Tibial artery (tissue), 4 donors: Measurements from ENCODE around the gene POLR2H.

ENCODE experiments used
- DNase-seq, 2 donors: peaks; one replicate each; pipeline ENCODE4 v3.0.0-alpha.2; 2019
- H3K27ac ChIP-seq, 2 donors: fragments of 200-600 bp; sonication (generic) in 1 of 2; 1 replicate in 1 of 2; 2 replicates in 1 of 2; pipeline ENCODE4 v1.5.1; 2018 to 2019; ENCODE audit warnings: mild to moderate bottlenecking in 1 of 2
- H3K27me3 ChIP-seq, 2 donors: fragments of 200-600 bp; sonication (generic) in 1 of 2; one replicate each; pipeline versions ENCODE4 v1.5.1 to v1.6.0; 2016 to 2019
- H3K36me3 ChIP-seq, 3 donors: fragments of 200-600 bp; sonication (generic) in 2 of 3; one replicate each; pipeline ENCODE4 v1.5.1; 2016 to 2019; ENCODE audit warnings: mild to moderate bottlenecking in 2 of 3
- H3K4me1 ChIP-seq, 4 donors: fragments of 200-600 bp; sonication (generic) in 2 of 4; 1 replicate in 3 of 4; 2 replicates in 1 of 4; pipeline ENCODE4 v1.5.1; 2016 to 2019
- H3K4me3 ChIP-seq, 2 donors: fragments of 200-600 bp; sonication (generic) in 1 of 2; 1 replicate in 1 of 2; 2 replicates in 1 of 2; pipeline ENCODE4 v1.5.1; 2018 to 2019; ENCODE audit warnings: mild to moderate bottlenecking in 2 of 2
- H3K9me3 ChIP-seq, 3 donors: fragments of 200-600 bp; sonication (generic) in 1 of 3; one replicate each; pipeline ENCODE4 v1.5.1; 2016 to 2019
- CTCF ChIP-seq, 2 experiments: fragments of 200-600 bp in 1 of 2; fragments of 450-650 bp in 1 of 2; IDR thresholded peaks; one replicate each; pipeline ENCODE4 v1.5.1; 2017 to 2019; ENCODE audit warnings: antibody characterized with exemption in 2 of 2, mild to moderate bottlenecking in 1 of 2, moderate library complexity in 1 of 2
- intact Hi-C: fragments of 100-400 bp; cut with DNase I; formaldehyde crosslinking; loops from one replicate; pipeline ENCODE4 v1.15.0; 2023; ENCODE audit warnings: low total_unique reads

The POLR2H gene

DNA sequence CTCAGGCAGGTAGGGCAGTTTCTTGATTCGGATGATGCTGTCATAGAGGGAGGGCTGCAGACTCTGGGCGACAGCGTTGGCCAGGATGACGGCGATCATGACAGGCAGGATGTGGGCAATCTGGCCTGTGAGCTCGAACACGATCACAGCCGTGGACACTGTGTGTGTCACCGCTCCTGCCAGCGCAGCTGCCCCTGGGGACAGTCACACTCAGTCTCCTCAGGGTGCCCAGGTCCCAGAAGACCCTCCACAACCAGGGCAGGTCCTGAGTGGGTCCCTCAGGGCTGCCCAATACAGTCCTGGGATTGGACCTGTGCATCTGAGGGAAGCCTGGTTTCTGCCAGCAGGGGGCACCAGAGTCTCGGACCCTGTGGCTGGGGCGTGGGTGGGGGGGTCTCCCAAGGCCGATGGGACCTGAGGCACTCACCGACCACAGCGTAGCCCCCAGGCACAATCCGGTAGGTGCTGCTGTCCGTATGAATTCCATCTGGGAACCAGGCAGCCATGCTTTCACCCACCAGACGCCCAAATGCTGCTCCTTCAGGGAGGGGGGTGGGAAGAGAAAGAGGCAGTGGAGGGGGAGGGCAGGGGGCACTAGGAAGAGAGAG is 7.3 kb upstream of the POLR2H start:
- Histone ChIP-seq H3K27me3 (no peaks in the 10 kb centered on the region), H3K4me1 (peaks cover 0 to 9% (median 0%) of the 10 kb centered on the region in 4 donors), H3K9me3 (no peaks in the 10 kb centered on the region), H3K36me3 (peaks cover 0 to 42% (median 7%) of the 10 kb centered on the region in 3 donors), H3K4me3 (no peak overlapping the region), H3K27ac (no peak overlapping the region)
- intact Hi-C loops, result no loop called here
- TF ChIP-seq CTCF (IDR thresholded peaks at IDR 0.05), result peak; percentile 52 to 71
- no peak for DNase-seq

DNA sequence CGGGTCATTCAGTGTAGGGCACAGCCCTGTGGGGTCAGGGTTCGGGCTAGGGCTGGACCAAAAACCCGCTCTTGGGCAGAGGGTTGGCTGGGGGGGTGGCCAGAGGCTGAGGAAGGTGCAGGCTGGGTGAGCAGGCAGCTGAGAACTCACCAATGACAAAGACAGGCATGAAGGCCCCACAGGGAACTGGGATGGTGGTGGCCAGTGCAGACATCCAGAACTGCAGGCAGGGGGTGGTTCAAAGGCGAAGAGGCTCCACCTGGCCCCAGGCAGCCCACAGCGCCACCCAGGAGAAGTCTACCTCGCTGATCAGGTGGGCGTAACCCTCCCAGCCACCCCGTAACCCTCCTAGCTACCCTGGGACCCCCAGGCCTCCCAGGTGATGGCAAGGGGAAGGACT is 6.8 kb upstream of the POLR2H start:
- intact Hi-C loops, result no loop called here
- no peaks in the 10 kb centered on the region for H3K27me3 ChIP-seq
- no peaks in the 10 kb centered on the region for H3K9me3 ChIP-seq
- no peak overlapping the region for H3K27ac ChIP-seq
- no peak for TF ChIP-seq CTCF (IDR thresholded peaks at IDR 0.05)
- H3K4me3 ChIP-seq, result no peak overlapping the region
- H3K4me1 ChIP-seq, result peaks cover 0 to 14% (median 0%) of the 10 kb centered on the region in 4 donors
- H3K36me3 ChIP-seq, result peaks cover 0 to 42% (median 7%) of the 10 kb centered on the region in 3 donors
- DNase-seq, result no peak

DNA sequence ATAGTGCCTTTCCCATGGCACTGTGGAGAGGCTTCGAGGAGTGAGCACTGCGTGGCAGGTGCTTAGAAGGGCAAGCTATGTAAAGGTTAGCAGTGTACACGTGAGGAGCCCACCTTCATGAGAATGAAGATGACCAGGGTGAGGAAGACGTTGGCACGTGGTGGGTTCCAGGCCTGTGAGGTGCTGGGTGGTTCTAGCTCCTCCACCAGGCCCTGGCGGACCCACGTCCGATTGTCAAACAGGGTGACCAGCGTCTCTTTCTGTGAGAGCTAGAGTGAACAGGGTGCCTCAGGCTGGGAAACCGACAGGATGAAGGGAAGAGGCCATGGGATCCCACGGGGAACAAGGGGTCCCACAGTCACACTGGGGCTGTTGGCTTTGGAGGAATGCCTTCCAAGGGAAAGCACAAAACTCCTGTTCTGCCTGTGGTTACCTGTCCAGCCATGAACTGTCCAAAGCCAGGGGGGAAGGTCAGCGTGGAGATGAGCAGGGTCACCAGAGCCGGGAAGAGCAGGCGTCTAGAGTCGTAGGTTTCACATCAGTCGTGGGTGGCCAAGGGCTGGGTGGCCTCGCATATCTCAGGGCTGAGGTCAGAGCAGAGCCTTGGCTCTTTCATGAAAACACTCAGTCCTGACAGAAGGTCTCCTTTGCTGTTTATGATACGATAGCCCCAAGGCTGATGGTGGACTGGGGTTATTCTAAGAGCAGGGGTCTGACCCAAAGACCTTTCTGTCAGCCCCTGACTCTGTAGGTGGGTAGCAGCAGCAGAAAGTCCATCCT is 6.1 kb upstream of the POLR2H start:
- no peak for TF ChIP-seq CTCF (IDR thresholded peaks at IDR 0.05)
- Histone ChIP-seq H3K4me1 (peaks cover 0 to 21% (median under 1%) of the 10 kb centered on the region in 4 donors), H3K36me3 (peaks cover 0 to 42% (median 7%) of the 10 kb centered on the region in 3 donors), H3K27me3 (no peaks in the 10 kb centered on the region), H3K4me3 (no peak overlapping the region), H3K9me3 (no peaks in the 10 kb centered on the region), H3K27ac (no peak overlapping the region)
- intact Hi-C loops, result no loop called here
- DNase-seq, result no peak

GRCh38 chr3:184357248-184358123 is 4.0 kb upstream of the POLR2H start:
- H3K4me3 ChIP-seq, result no peak overlapping the region
- no peak overlapping the region for H3K27ac ChIP-seq
- no peaks in the 10 kb centered on the region for H3K27me3 ChIP-seq
- TF ChIP-seq CTCF (IDR thresholded peaks at IDR 0.05), result no peak
- DNase-seq, result no peak
- intact Hi-C loops, result no loop called here
- peaks cover 0 to 35% (median 7%) of the 10 kb centered on the region in 3 donors for H3K36me3 ChIP-seq
- peaks cover 0 to 28% (median 7%) of the 10 kb centered on the region in 4 donors for H3K4me1 ChIP-seq
- H3K9me3 ChIP-seq, result no peaks in the 10 kb centered on the region

DNA sequence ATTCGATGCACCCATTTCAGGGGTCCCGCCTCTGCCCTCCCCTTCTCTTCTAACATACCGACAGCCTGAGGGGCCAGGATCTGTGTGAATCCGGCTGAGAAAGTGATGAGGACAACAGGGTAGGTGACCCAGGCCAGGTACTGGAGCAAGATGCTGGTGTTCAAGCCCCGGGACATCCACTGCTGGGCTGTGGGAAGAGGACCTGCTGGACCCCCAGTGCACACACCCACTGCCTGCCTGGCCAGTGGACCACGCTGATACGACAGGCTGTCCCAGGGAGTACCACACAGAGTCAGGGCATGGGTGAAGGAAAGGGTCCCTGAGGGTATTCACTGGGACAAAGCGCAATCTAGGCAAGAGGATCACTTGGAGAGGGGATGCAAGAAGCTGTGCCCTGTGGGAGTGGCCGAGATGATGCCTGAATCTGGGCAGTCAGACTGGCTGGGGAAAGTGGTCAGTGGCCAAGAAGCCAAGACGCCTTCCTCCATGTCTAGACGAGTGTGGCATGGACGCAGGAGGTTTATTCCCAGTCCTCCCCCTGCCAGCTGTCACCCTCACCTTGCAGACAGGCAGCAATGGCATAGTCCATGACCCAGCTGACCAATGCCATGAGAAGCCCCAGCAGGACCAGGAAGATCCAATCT is 3.3 kb upstream of the POLR2H start:
- H3K4me1 ChIP-seq, result peaks cover 0 to 28% (median 7%) of the 10 kb centered on the region in 4 donors
- intact Hi-C loops, result no loop called here
- H3K27me3 ChIP-seq, result no peaks in the 10 kb centered on the region
- no peaks in the 10 kb centered on the region for H3K9me3 ChIP-seq
- peaks cover 0 to 29% (median 7%) of the 10 kb centered on the region in 3 donors for H3K36me3 ChIP-seq
- H3K4me3 ChIP-seq, result no peak overlapping the region
- TF ChIP-seq CTCF (IDR thresholded peaks at IDR 0.05), result no peak
- no peak for DNase-seq
- H3K27ac ChIP-seq, result no peak overlapping the region
